Neural cell (in vitro differentiated cells): ENCODE measurements around the gene PRR33. TPM values are rescaled to one million over a fixed set of nuclear protein-coding genes. Genes with fewer than 3 reads are reported as not detected.

Source experiments
- H2AFZ ChIP-seq: fragments of 200-600, 300-800 bp; sonication (generic), shearing (Covaris generic); 2 replicates; pipeline ENCODE4 v1.6.0; 2014; ENCODE audit warnings: low read depth, mild to moderate bottlenecking, antibody characterized with exemption, low read length, moderate library complexity
- H3F3A ChIP-seq: fragments of 200-600 bp; shearing (Covaris generic); 2 replicates; pipeline ENCODE4 v1.6.1; 2016; ENCODE audit warnings: mild to moderate bottlenecking, moderate library complexity, mixed read lengths, antibody characterized with exemption, low read length; ENCODE audit not compliant: insufficient read depth, poor library complexity, severe bottlenecking
- H3K27ac ChIP-seq: fragments of 200-600, 300-800 bp; sonication (generic), shearing (Covaris generic); 2 replicates; pipeline ENCODE4 v1.5.1; 2014; ENCODE audit warnings: mild to moderate bottlenecking, low read length, moderate library complexity
- H3K27me3 ChIP-seq: fragments of 300-800, 200-600 bp; sonication (generic), shearing (Covaris generic); 2 replicates; pipeline ENCODE4 v1.6.0; 2014; ENCODE audit warnings: mild to moderate bottlenecking, low read depth, low read length, moderate library complexity; ENCODE audit not compliant: insufficient read depth
- H3K36me3 ChIP-seq: fragments of 300-800, 200-600 bp; sonication (generic), shearing (Covaris generic); 2 replicates; pipeline ENCODE4 v1.5.1; 2014; ENCODE audit warnings: mild to moderate bottlenecking, antibody characterized with exemption, low read length, moderate library complexity; ENCODE audit not compliant: insufficient read depth
- H3K4me2 ChIP-seq: fragments of 300-800, 200-600 bp; sonication (generic), shearing (Covaris generic); 2 replicates; pipeline ENCODE4 v1.6.0; 2014; ENCODE audit warnings: mild to moderate bottlenecking, low read length
- H3K4me3 ChIP-seq: fragments of 300-800, 200-600 bp; sonication (generic), shearing (Covaris generic); 2 replicates; pipeline ENCODE4 v1.5.1; 2014; ENCODE audit warnings: mild to moderate bottlenecking, low read length, moderate library complexity
- H3K79me2 ChIP-seq: fragments of 200-600 bp; shearing (Covaris generic); replicated peaks from 2 replicates; pipeline ENCODE4 v1.6.0; 2014; ENCODE audit warnings: mild to moderate bottlenecking, low read length, moderate library complexity; ENCODE audit not compliant: insufficient read depth
- H3K9ac ChIP-seq: fragments of 300-800, 200-600 bp; sonication (generic), shearing (Covaris generic); 2 replicates; pipeline ENCODE4 v1.6.1; 2016; ENCODE audit warnings: mild to moderate bottlenecking, low read length, mixed read lengths
- H3K9me2 ChIP-seq: fragments of 200-600 bp; shearing (Covaris generic); 2 replicates; pipeline ENCODE4 v1.6.1; 2016; ENCODE audit warnings: mild to moderate bottlenecking, low read length, mixed read lengths; ENCODE audit not compliant: insufficient read depth
- H3K9me3 ChIP-seq: fragments of 200-600, 300-800 bp; sonication (generic), shearing (Covaris generic); 2 replicates; pipeline ENCODE4 v1.6.1; 2016; ENCODE audit warnings: mild to moderate bottlenecking, mixed run types, low read length, moderate library complexity, mixed read lengths
- H4K20me1 ChIP-seq: fragments of 200-600 bp; shearing (Covaris generic); 2 replicates; pipeline ENCODE4 v1.6.1; 2016; ENCODE audit warnings: mild to moderate bottlenecking, mixed run types; ENCODE audit not compliant: insufficient read depth
- EP300 ChIP-seq: fragments of 450-650 bp; conservative IDR thresholded peaks from 2 replicates; pipeline ENCODE4 v1.6.1; 2014; ENCODE audit warnings: antibody characterized with exemption, mild to moderate bottlenecking, moderate library complexity; ENCODE audit not compliant: poor library complexity, severe bottlenecking
- EZH2 ChIP-seq: fragments of 200-600, 300-800 bp; shearing (Covaris generic), sonication (generic); IDR thresholded peaks from 2 replicates; pipeline ENCODE4 v1.6.1; 2014; ENCODE audit warnings: antibody characterized with exemption, low read length, borderline replicate concordance, mild to moderate bottlenecking; ENCODE audit not compliant: insufficient read depth, poor library complexity, severe bottlenecking
- MXI1 ChIP-seq: fragments of 450-650 bp; conservative IDR thresholded peaks from 2 replicates; pipeline ENCODE4 v1.6.1; 2014; ENCODE audit warnings: antibody characterized with exemption, mild to moderate bottlenecking; ENCODE audit not compliant: poor library complexity, severe bottlenecking
- POLR2AphosphoS5 ChIP-seq: IDR thresholded peaks from 2 replicates; pipeline ENCODE4 v1.6.1; 2012
- RAD21 ChIP-seq: fragments of 450-650 bp; conservative IDR thresholded peaks from 2 replicates; pipeline ENCODE4 v1.6.1; 2014; ENCODE audit warnings: antibody characterized with exemption, mild to moderate bottlenecking, moderate library complexity
- SMC3 ChIP-seq: fragments of 450-650 bp; conservative IDR thresholded peaks from 2 replicates; pipeline ENCODE4 v1.6.1; 2014; ENCODE audit warnings: antibody characterized with exemption, mild to moderate bottlenecking, moderate library complexity; ENCODE audit not compliant: poor library complexity
- TAF1 ChIP-seq: IDR thresholded peaks from 2 replicates; pipeline ENCODE4 v1.6.1; 2012; ENCODE audit warnings: low read depth
- polyA plus RNA-seq: library from polyadenylated mRNA; depleted of rRNA; stranded (reverse); fragments of >200 nt; gene quantifications from 2 replicates; pipeline ENCODE4 v1.2.3, GENCODE V29; 2014
- TF ChIP-seq, protein P1 (sequence below): IDR thresholded peaks from 2 replicates; pipeline ENCODE4 v1.6.1; 2012; ENCODE audit warnings: borderline replicate concordance
- TF ChIP-seq, protein P2 (sequence below): fragments of 450-650 bp; IDR thresholded peaks from 2 replicates; pipeline ENCODE4 v1.5.1; 2014; ENCODE audit warnings: antibody characterized with exemption, mild to moderate bottlenecking, moderate library complexity; ENCODE audit not compliant: poor library complexity, severe bottlenecking

The PRR33 gene
- polyA plus RNA-seq, 1 donor from 2014 or later, result not detected

DNA sequence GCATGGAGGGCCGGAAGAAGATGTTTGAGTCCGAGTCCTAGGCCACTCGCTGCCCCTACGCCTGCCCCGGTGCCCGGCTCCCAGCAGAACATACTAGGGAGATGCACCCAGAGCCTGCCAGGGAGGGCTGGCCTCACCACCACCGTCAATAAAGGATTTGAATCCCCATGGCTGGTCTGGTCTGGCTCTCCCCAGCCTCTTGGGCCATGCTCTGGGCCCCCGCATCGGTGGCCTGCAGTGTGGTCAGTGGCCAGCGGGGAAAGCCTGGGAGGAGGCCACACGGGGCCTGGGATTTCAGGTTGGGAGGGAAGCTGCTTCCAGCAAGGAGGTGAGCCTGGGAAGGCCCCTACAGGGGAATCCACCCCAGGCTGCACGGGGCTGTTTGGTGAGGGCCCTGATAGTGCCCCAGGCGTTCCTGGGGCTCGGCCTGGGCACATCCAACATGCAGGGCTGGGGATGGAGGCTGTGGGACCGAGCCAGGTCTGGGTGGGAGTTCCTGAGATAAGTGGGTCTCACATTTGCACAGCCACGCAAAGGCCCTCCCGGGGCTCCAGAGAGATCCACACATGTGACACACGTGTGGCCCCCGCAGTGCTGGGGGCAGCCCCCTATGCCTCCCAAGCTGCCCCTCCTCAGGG is 50.1 kb downstream of the PRR33 start:
- no peak overlapping the region for H3K9ac ChIP-seq
- TF ChIP-seq EZH2 (no peak), MXI1 (no peak), EP300 (no peak), POLR2AphosphoS5 (no peak), SMC3 (no peak), RAD21 (no peak), TAF1 (no peak)
- TF ChIP-seq, protein P1, sequence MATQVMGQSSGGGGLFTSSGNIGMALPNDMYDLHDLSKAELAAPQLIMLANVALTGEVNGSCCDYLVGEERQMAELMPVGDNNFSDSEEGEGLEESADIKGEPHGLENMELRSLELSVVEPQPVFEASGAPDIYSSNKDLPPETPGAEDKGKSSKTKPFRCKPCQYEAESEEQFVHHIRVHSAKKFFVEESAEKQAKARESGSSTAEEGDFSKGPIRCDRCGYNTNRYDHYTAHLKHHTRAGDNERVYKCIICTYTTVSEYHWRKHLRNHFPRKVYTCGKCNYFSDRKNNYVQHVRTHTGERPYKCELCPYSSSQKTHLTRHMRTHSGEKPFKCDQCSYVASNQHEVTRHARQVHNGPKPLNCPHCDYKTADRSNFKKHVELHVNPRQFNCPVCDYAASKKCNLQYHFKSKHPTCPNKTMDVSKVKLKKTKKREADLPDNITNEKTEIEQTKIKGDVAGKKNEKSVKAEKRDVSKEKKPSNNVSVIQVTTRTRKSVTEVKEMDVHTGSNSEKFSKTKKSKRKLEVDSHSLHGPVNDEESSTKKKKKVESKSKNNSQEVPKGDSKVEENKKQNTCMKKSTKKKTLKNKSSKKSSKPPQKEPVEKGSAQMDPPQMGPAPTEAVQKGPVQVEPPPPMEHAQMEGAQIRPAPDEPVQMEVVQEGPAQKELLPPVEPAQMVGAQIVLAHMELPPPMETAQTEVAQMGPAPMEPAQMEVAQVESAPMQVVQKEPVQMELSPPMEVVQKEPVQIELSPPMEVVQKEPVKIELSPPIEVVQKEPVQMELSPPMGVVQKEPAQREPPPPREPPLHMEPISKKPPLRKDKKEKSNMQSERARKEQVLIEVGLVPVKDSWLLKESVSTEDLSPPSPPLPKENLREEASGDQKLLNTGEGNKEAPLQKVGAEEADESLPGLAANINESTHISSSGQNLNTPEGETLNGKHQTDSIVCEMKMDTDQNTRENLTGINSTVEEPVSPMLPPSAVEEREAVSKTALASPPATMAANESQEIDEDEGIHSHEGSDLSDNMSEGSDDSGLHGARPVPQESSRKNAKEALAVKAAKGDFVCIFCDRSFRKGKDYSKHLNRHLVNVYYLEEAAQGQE, result no peak
- TF ChIP-seq, protein P2, sequence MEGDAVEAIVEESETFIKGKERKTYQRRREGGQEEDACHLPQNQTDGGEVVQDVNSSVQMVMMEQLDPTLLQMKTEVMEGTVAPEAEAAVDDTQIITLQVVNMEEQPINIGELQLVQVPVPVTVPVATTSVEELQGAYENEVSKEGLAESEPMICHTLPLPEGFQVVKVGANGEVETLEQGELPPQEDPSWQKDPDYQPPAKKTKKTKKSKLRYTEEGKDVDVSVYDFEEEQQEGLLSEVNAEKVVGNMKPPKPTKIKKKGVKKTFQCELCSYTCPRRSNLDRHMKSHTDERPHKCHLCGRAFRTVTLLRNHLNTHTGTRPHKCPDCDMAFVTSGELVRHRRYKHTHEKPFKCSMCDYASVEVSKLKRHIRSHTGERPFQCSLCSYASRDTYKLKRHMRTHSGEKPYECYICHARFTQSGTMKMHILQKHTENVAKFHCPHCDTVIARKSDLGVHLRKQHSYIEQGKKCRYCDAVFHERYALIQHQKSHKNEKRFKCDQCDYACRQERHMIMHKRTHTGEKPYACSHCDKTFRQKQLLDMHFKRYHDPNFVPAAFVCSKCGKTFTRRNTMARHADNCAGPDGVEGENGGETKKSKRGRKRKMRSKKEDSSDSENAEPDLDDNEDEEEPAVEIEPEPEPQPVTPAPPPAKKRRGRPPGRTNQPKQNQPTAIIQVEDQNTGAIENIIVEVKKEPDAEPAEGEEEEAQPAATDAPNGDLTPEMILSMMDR, result no peak

DNA sequence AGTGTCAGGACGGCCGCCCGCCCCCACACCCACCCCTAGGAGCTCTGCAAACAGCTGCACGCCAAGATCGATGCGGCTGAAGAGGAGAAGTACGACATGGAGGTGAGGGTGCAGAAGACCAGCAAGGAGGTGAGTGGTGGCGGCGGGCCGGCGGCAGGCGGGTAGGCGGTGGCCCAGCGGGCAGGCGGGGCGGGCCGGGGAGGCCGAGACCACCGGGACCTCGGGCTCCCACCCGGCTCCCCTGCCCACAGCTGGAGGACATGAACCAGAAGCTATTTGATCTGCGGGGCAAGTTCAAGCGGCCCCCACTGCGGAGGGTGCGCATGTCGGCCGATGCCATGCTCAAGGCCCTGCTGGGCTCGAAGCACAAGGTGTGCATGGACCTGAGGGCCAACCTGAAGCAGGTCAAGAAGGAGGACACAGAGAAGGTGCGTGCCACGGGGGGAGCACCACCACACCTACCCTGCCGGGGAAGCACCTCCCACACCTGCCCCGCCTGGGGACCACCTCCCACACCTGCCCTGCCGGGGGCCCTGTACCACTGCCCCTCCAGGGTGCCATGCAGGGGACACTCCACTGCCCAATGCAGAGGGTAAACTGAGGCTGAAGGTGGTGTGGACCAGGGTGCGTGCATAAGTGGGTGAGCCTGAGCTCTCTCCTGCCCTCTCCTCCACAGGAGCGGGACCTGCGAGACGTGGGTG is 50.8 kb downstream of the PRR33 start:
- Histone ChIP-seq H2AFZ (no peak overlapping the region), H3K9ac (no peak overlapping the region)

More for the DNA sequence above, 50.1 kb downstream of the PRR33 start:
- Histone ChIP-seq H4K20me1 (no peaks in the 10 kb centered on the region), H3K4me2 (no peak overlapping the region), H3K36me3 (no peaks in the 10 kb centered on the region), H3K4me3 (no peak overlapping the region), H3F3A (no peaks in the 10 kb centered on the region), H3K27me3 (no peaks in the 10 kb centered on the region), H3K9me2 (no peaks in the 10 kb centered on the region), H3K79me2 (no peaks in the 10 kb centered on the region), H3K27ac (no peak overlapping the region), H3K9me3 (no peaks in the 10 kb centered on the region), H2AFZ (no peak overlapping the region)

More for the DNA sequence above, 50.8 kb downstream of the PRR33 start:
- no peaks in the 10 kb centered on the region for H3K9me2 ChIP-seq
- H3K9me3 ChIP-seq, result no peaks in the 10 kb centered on the region
- H3K4me3 ChIP-seq, result no peak overlapping the region
- H3F3A ChIP-seq, result no peaks in the 10 kb centered on the region
- TF ChIP-seq, protein P2, result no peak
- TF ChIP-seq MXI1 (no peak), RAD21 (no peak), POLR2AphosphoS5 (no peak), EZH2 (no peak), SMC3 (no peak), EP300 (no peak), TAF1 (no peak)
- TF ChIP-seq, protein P1, result no peak
- no peaks in the 10 kb centered on the region for H3K27me3 ChIP-seq
- H3K4me2 ChIP-seq, result no peak overlapping the region
- H3K27ac ChIP-seq, result no peak overlapping the region
- no peaks in the 10 kb centered on the region for H3K79me2 ChIP-seq
- no peaks in the 10 kb centered on the region for H3K36me3 ChIP-seq
- no peaks in the 10 kb centered on the region for H4K20me1 ChIP-seq
